RCC 7860 (cell line): ENCODE data around the gene DIPK1B.
"Not testable (repeated sequence)": the region's sequence is repeated elsewhere in the genome, so short reads cannot be mapped to it uniquely, and the experiment has no call there.

ENCODE experiments used
- DNase-seq: peaks from one replicate; pipeline ENCODE4 v3.0.0-alpha.2; 2015; ENCODE audit warnings: low spot score
- FAIRE-seq: peaks from 2 replicates; lab custom pipeline; 2012; peaks lifted over from hg19 to GRCh38; lab: Jason Lieb, UNC

Gene DIPK1B

GRCh38 chr9:136697821-136698526 is 14.4 kb upstream of the DIPK1B start:
- FAIRE-seq (peak; percentile 71), DNase-seq (peak; percentile 40)

- no peak for FAIRE-seq
- DNase-seq: no peak
Observed at GRCh38 chr9:136698635-136699246, 13.6 kb upstream of the DIPK1B start.

GRCh38 chr9:136700304-136700703 is 12.1 kb upstream of the DIPK1B start:
- DNase-seq (peak; percentile 38), FAIRE-seq (no peak)

- no peak for FAIRE-seq
- DNase-seq: peak; percentile 64
Observed at GRCh38 chr9:136700959-136701667, 11.3 kb upstream of the DIPK1B start.

- FAIRE-seq (no peak), DNase-seq (no peak)
Observed at GRCh38 chr9:136701668-136702053, 10.7 kb upstream of the DIPK1B start.

- DNase-seq (no peak), FAIRE-seq (no peak)
Observed at GRCh38 chr9:136703276-136703860, 9.0 kb upstream of the DIPK1B start.

GRCh38 chr9:136704741-136705140 is 7.6 kb upstream of the DIPK1B start:
- not testable (repeated sequence) for DNase-seq, FAIRE-seq

GRCh38 chr9:136705564-136705963 is 6.8 kb upstream of the DIPK1B start:
- DNase-seq (peak; percentile 12), FAIRE-seq (no peak)

- no peak for DNase-seq
- FAIRE-seq: no peak
Observed at GRCh38 chr9:136707011-136707410, 5.4 kb upstream of the DIPK1B start.

GRCh38 chr9:136707849-136708517 is 4.4 kb upstream of the DIPK1B start:
- FAIRE-seq: no peak

GRCh38 chr9:136709454-136710109 is 2.8 kb upstream of the DIPK1B start:
- FAIRE-seq: no peak

More at GRCh38 chr9:136707849-136708517, 4.4 kb upstream of the DIPK1B start:
- no peak for DNase-seq

GRCh38 chr9:136710543-136710942 is 1.8 kb upstream of the DIPK1B start:
- DNase-seq (peak; percentile 44), FAIRE-seq (peak; percentile 83)

More at GRCh38 chr9:136709454-136710109, 2.8 kb upstream of the DIPK1B start:
- DNase-seq: no peak

- DNase-seq (peak; percentile 37), FAIRE-seq (peak; percentile 67)
Observed at GRCh38 chr9:136711219-136711648, 1.1 kb upstream of the DIPK1B start.

GRCh38 chr9:136712690-136713544 is 545 bp downstream of the DIPK1B start:
- no peak for DNase-seq
- no peak for FAIRE-seq

GRCh38 chr9:136713550-136713949 is 1.2 kb downstream of the DIPK1B start:
- FAIRE-seq (no peak), DNase-seq (no peak)

- FAIRE-seq (no peak), DNase-seq (no peak)
Observed at GRCh38 chr9:136714096-136714892, 1.9 kb downstream of the DIPK1B start.

- FAIRE-seq (no peak), DNase-seq (no peak)
Observed at GRCh38 chr9:136714893-136715274, 2.5 kb downstream of the DIPK1B start.

GRCh38 chr9:136717399-136717798 is 5.0 kb downstream of the DIPK1B start:
- FAIRE-seq (no peak), DNase-seq (no peak)
